H9 (cell line): Measurements from ENCODE around the gene NRXN3. TPM values are rescaled to one million over a fixed set of nuclear protein-coding genes. Genes with fewer than 3 reads are reported as not detected.

ENCODE experiments used
- DNase-seq: peaks from one replicate; pipeline ENCODE4 v3.0.0-alpha.2; 2017
- H2AFZ ChIP-seq: one replicate; pipeline ENCODE4 v1.6.1; 2013; ENCODE audit warnings: mild to moderate bottlenecking, low read length, control low read depth, moderate library complexity
- H2AK5ac ChIP-seq: 2 replicates; pipeline ENCODE4 v1.6.1; 2013; ENCODE audit warnings: low read length, control low read depth, mixed read lengths; ENCODE audit not compliant: insufficient read length
- H2BK120ac ChIP-seq: one replicate; pipeline ENCODE4 v1.6.1; 2013; ENCODE audit warnings: low read depth, mild to moderate bottlenecking, low read length, control low read depth, inconsistent platforms; ENCODE audit not compliant: poor library complexity, severe bottlenecking
- H2BK12ac ChIP-seq: 2 replicates; pipeline ENCODE4 v1.6.1; 2013; ENCODE audit warnings: low read length, control low read depth, mixed read lengths, low read depth; ENCODE audit not compliant: insufficient read length
- H2BK15ac ChIP-seq: 2 replicates; pipeline ENCODE4 v1.6.1; 2013; ENCODE audit warnings: low read depth, low read length, control low read depth
- H2BK20ac ChIP-seq: one replicate; pipeline ENCODE4 v1.6.1; 2013; ENCODE audit warnings: low read depth, mild to moderate bottlenecking, low read length, control low read depth, inconsistent platforms; ENCODE audit not compliant: poor library complexity, severe bottlenecking
- H2BK5ac ChIP-seq: 2 replicates; pipeline ENCODE4 v1.6.1; 2013; ENCODE audit warnings: low read length, control low read depth, mixed read lengths; ENCODE audit not compliant: insufficient read length
- H3K14ac ChIP-seq: 2 replicates; pipeline ENCODE4 v1.6.1; 2013; ENCODE audit warnings: low read length, control low read depth; ENCODE audit not compliant: insufficient read depth
- H3K18ac ChIP-seq: 2 replicates; pipeline ENCODE4 v1.6.1; 2013; ENCODE audit warnings: low read depth, mild to moderate bottlenecking, mixed read lengths, low read length, control low read depth; ENCODE audit not compliant: insufficient read length
- H3K23ac ChIP-seq: 2 replicates; pipeline ENCODE4 v1.6.1; 2013; ENCODE audit warnings: low read length, control low read depth, mixed read lengths, low read depth; ENCODE audit not compliant: insufficient read length
- H3K23me2 ChIP-seq: 2 replicates; pipeline ENCODE4 v1.6.1; 2013; ENCODE audit warnings: low read depth, mild to moderate bottlenecking, mixed read lengths, low read length, control low read depth; ENCODE audit not compliant: insufficient read length, poor library complexity, severe bottlenecking
- H3K27ac ChIP-seq: 2 replicates; pipeline ENCODE4 v1.5.1; 2013; ENCODE audit warnings: low read length, control low read depth, mixed read lengths, low read depth; ENCODE audit not compliant: insufficient read length
- H3K27me3 ChIP-seq: 2 replicates; pipeline ENCODE4 v1.6.1; 2013; ENCODE audit warnings: low read length, control low read depth, inconsistent platforms; ENCODE audit not compliant: insufficient read depth
- H3K4ac ChIP-seq: 2 replicates; pipeline ENCODE4 v1.6.1; 2013; ENCODE audit warnings: low read depth, mild to moderate bottlenecking, control low read depth, inconsistent platforms, low read length, moderate library complexity
- H3K4me1 ChIP-seq: 2 replicates; pipeline ENCODE4 v1.6.1; 2013; ENCODE audit warnings: low read length, control low read depth, inconsistent platforms; ENCODE audit not compliant: insufficient read depth
- H3K4me2 ChIP-seq: 2 replicates; pipeline ENCODE4 v1.6.1; 2013; ENCODE audit warnings: low read length, control low read depth, mixed read lengths; ENCODE audit not compliant: insufficient read length, insufficient read depth
- H3K56ac ChIP-seq: 2 replicates; pipeline ENCODE4 v1.6.1; 2013; ENCODE audit warnings: low read depth, mild to moderate bottlenecking, mixed read lengths, low read length, control low read depth; ENCODE audit not compliant: insufficient read length
- H3K79me1 ChIP-seq: 2 replicates; pipeline ENCODE4 v1.6.1; 2013; ENCODE audit warnings: low read depth, mild to moderate bottlenecking, moderate library complexity, low read length, control low read depth, inconsistent platforms; ENCODE audit not compliant: insufficient read depth, poor library complexity, severe bottlenecking
- H3K79me2 ChIP-seq: 2 replicates; pipeline ENCODE4 v1.6.1; 2013; ENCODE audit warnings: low read length, control low read depth, inconsistent platforms; ENCODE audit not compliant: insufficient read depth
- H3K9ac ChIP-seq: 2 replicates; pipeline ENCODE4 v1.6.1; 2013; ENCODE audit warnings: low read length, control low read depth, mixed read lengths; ENCODE audit not compliant: insufficient read length; ENCODE audit errors: extremely low read depth
- H3K9me3 ChIP-seq: one replicate; pipeline ENCODE4 v1.6.1; 2013; ENCODE audit warnings: low read depth, low read length, inconsistent platforms; ENCODE audit not compliant: control insufficient read depth
- H3T11ph ChIP-seq: one replicate; pipeline ENCODE4 v1.6.1; 2013; ENCODE audit warnings: mild to moderate bottlenecking, low read length, control low read depth, inconsistent platforms
- H4K20me1 ChIP-seq: one replicate; pipeline ENCODE4 v1.6.1; 2013; ENCODE audit not compliant: control insufficient read depth, insufficient read length, insufficient read depth
- H4K5ac ChIP-seq: 2 replicates; pipeline ENCODE4 v1.6.1; 2013; ENCODE audit warnings: low read depth, mild to moderate bottlenecking, mixed read lengths, low read length, control low read depth; ENCODE audit not compliant: insufficient read length
- H4K8ac ChIP-seq: replicated peaks from 2 replicates; pipeline ENCODE4 v1.6.1; 2013; ENCODE audit warnings: low read length, control low read depth, mixed read lengths, low read depth; ENCODE audit not compliant: insufficient read length
- H4K91ac ChIP-seq: 2 replicates; pipeline ENCODE4 v1.6.1; 2013; ENCODE audit warnings: low read depth, mild to moderate bottlenecking, moderate library complexity, mixed read lengths, low read length, control low read depth; ENCODE audit not compliant: insufficient read length
- H3K27ac Mint-ChIP-seq, 3 experiments: 2 replicates in 2 of 3; 3 replicates in 1 of 3; pipeline ENCODE4 v1.8.0; 2020 to 2021; ENCODE audit warnings: mixed read lengths in 3 of 3, mild to moderate bottlenecking in 1 of 3, moderate library complexity in 1 of 3
- H3K27me3 Mint-ChIP-seq: 2 replicates; pipeline ENCODE4 v1.8.0; 2021; ENCODE audit warnings: low read depth, mild to moderate bottlenecking, moderate library complexity, mixed read lengths
- H3K36me3 Mint-ChIP-seq, 3 experiments: 2 replicates in 2 of 3; 3 replicates in 1 of 3; pipeline ENCODE4 v1.8.0; 2020 to 2021; ENCODE audit warnings: low read depth in 3 of 3, mixed read lengths in 3 of 3; ENCODE audit not compliant: insufficient read depth in 1 of 3
- H3K4me1 Mint-ChIP-seq, 2 experiments: 2 replicates each; pipeline ENCODE4 v1.8.0; 2020; ENCODE audit warnings: mixed read lengths in 2 of 2
- H3K4me3 Mint-ChIP-seq, 2 experiments: 2 replicates in 1 of 2; 3 replicates in 1 of 2; pipeline ENCODE4 v1.8.0; 2020 to 2021; ENCODE audit warnings: mild to moderate bottlenecking in 2 of 2, mixed read lengths in 2 of 2, moderate library complexity in 1 of 2
- H3K9me3 Mint-ChIP-seq, 2 experiments: 2 replicates in 1 of 2; 3 replicates in 1 of 2; pipeline ENCODE4 v1.8.0; 2020; ENCODE audit warnings: mild to moderate bottlenecking in 2 of 2, mixed read lengths in 2 of 2, moderate library complexity in 1 of 2
- WGBS: extraction: QIAGEN DNeasy Blood & Tissue Kit; methylation state at CpG from one replicate; pipeline ENCODE4 v1.1.7; 2013; ENCODE audit warnings: missing lambda C conversion rate, low lambda C conversion rate, mixed read lengths; ENCODE audit not compliant: insufficient read length; ENCODE audit errors: extremely low coverage; 5-methylcytosine and 5-hydroxymethylcytosine counted together
- total RNA-seq: library from RNA; stranded (reverse); gene quantifications from 2 replicates; pipeline ENCODE4 v1.2.1, GENCODE V29; 2021
- TF ChIP-seq, protein P1 (sequence below): fragments of 200-600 bp; sonication (generic); conservative IDR thresholded peaks from 3 replicates; pipeline ENCODE4 v1.8.0; 2021; ENCODE audit warnings: antibody characterized with exemption, mild to moderate bottlenecking

Gene NRXN3
- total RNA-seq, 1 experiment from 2014 or later: 1.8 TPM

DNA sequence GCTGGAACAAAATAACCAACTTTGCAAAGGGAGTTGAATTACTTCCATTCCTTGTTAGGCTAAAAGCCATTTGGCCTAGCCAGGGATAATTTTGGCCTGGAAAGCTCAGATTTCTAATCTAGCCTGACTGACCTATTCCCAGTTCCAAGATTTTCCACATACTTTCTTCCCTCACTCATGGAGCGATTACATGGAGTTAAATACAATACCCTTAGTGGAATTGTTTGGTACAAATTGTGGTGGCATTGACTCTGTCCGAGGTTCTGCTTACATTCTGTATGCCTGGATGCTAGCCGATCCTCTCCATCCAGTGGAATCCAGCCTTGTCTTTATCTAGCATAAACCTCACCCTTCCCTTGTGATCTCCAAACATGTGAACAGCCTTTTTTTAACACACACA is 1076.0 kb downstream of the NRXN3 start:
- H3K4ac ChIP-seq: no peak overlapping the region
- no peak overlapping the region for H2BK15ac ChIP-seq
- no peak overlapping the region for H2AK5ac ChIP-seq
- H2AFZ ChIP-seq: no peak overlapping the region
- H3K23ac ChIP-seq: no peak overlapping the region
- H3K27ac Mint-ChIP-seq: no peak overlapping the region
- peaks cover 2 to 3% of the 10 kb centered on the region in 2 experiments; a peak in 2 of 5 replicates for H3K9me3 Mint-ChIP-seq
- H3K56ac ChIP-seq: no peak overlapping the region
- H3T11ph ChIP-seq: no peak overlapping the region
- H3K9me3 ChIP-seq: no peaks in the 10 kb centered on the region
- no peak overlapping the region for H3K18ac ChIP-seq
- no peak overlapping the region for H4K5ac ChIP-seq
- no CpG with 5 or more reads among the region's 3 CpGs for WGBS
- H3K36me3 Mint-ChIP-seq: peaks cover 0 to 2% (median 0%) of the 10 kb centered on the region in 3 experiments; a peak in 1 of 7 replicates
- no peaks in the 10 kb centered on the region for H3K79me2 ChIP-seq
- DNase-seq: no peak
- no peaks in the 10 kb centered on the region for H4K20me1 ChIP-seq
- TF ChIP-seq, protein P1, sequence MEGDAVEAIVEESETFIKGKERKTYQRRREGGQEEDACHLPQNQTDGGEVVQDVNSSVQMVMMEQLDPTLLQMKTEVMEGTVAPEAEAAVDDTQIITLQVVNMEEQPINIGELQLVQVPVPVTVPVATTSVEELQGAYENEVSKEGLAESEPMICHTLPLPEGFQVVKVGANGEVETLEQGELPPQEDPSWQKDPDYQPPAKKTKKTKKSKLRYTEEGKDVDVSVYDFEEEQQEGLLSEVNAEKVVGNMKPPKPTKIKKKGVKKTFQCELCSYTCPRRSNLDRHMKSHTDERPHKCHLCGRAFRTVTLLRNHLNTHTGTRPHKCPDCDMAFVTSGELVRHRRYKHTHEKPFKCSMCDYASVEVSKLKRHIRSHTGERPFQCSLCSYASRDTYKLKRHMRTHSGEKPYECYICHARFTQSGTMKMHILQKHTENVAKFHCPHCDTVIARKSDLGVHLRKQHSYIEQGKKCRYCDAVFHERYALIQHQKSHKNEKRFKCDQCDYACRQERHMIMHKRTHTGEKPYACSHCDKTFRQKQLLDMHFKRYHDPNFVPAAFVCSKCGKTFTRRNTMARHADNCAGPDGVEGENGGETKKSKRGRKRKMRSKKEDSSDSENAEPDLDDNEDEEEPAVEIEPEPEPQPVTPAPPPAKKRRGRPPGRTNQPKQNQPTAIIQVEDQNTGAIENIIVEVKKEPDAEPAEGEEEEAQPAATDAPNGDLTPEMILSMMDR: no peak
- no peak overlapping the region for H4K91ac ChIP-seq
- no peak overlapping the region for H3K4me2 ChIP-seq
- H3K4me1 ChIP-seq: no peaks in the 10 kb centered on the region; the same call in 1 of the 2 replicates
- no peaks in the 10 kb centered on the region for H3K23me2 ChIP-seq
- H3K9ac ChIP-seq: no peak overlapping the region
- no peak overlapping the region for H3K14ac ChIP-seq
- H2BK20ac ChIP-seq: no peak overlapping the region
- H3K4me3 Mint-ChIP-seq: no peak overlapping the region
- H2BK120ac ChIP-seq: no peak overlapping the region
- no peak overlapping the region for H4K8ac ChIP-seq
- H3K4me1 Mint-ChIP-seq: peaks cover 6% of the 10 kb centered on the region in 2 experiments
- H3K27ac ChIP-seq: no peak overlapping the region
- H2BK12ac ChIP-seq: no peak overlapping the region
- no peaks in the 10 kb centered on the region for H3K27me3 Mint-ChIP-seq
- no peak overlapping the region for H2BK5ac ChIP-seq
- H3K27me3 ChIP-seq: no peaks in the 10 kb centered on the region
- no peaks in the 10 kb centered on the region for H3K79me1 ChIP-seq
